ENCODE results near the gene LTB4R. TPM values are rescaled to one million over a fixed set of nuclear protein-coding genes. Genes with fewer than 3 reads are reported as not detected.

The LTB4R gene
- total RNA-seq, 1 experiment from 2014 or later, result 9.4 TPM

DNA sequence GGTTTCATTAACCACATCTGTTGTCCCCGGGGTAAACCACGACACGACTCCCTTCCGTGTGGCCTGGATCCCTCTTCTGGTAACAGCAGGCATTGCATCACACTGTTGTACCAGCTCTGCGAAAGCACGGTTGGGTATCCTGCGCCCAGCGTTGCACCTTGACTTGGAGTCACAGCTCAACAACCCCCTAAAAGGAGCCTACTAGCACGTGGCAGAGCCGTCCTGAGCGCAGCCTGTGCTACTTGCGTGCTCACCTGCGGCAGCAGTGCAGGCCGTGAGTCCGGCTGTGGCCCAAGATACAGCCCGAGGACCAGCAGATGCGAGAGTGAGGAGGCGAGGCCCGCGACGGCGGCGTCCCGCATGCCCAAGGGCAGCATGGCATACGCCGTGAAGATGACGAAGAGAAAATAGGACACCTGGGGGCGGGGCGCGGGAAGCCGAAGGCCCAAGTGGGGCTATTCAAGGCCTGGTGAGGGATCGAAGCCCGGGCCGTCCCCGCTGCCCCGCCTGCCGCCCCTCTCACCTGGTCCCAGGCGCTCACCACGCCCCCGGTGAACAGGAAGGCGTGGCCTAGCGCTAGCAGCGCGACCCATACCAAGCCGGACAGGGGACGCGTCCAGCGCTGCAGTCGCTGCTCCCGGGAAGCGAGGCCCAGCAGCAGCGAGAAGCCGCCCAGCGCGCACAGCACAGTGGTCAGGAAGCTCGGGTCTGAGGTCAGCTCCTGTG, 21.1 kb downstream of the LTB4R start (continued):
- TF ChIP-seq, protein P1, sequence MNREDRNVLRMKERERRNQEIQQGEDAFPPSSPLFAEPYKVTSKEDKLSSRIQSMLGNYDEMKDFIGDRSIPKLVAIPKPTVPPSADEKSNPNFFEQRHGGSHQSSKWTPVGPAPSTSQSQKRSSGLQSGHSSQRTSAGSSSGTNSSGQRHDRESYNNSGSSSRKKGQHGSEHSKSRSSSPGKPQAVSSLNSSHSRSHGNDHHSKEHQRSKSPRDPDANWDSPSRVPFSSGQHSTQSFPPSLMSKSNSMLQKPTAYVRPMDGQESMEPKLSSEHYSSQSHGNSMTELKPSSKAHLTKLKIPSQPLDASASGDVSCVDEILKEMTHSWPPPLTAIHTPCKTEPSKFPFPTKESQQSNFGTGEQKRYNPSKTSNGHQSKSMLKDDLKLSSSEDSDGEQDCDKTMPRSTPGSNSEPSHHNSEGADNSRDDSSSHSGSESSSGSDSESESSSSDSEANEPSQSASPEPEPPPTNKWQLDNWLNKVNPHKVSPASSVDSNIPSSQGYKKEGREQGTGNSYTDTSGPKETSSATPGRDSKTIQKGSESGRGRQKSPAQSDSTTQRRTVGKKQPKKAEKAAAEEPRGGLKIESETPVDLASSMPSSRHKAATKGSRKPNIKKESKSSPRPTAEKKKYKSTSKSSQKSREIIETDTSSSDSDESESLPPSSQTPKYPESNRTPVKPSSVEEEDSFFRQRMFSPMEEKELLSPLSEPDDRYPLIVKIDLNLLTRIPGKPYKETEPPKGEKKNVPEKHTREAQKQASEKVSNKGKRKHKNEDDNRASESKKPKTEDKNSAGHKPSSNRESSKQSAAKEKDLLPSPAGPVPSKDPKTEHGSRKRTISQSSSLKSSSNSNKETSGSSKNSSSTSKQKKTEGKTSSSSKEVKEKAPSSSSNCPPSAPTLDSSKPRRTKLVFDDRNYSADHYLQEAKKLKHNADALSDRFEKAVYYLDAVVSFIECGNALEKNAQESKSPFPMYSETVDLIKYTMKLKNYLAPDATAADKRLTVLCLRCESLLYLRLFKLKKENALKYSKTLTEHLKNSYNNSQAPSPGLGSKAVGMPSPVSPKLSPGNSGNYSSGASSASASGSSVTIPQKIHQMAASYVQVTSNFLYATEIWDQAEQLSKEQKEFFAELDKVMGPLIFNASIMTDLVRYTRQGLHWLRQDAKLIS (CRISPR knock-in tag; IDR thresholded peaks at IDR 0.05; ENCODE audit: borderline replicate concordance), result no peak; the same call in 1 of the 2 replicates
- no peak for TF ChIP-seq ZNF423 (CRISPR knock-in tag; IDR thresholded peaks at IDR 0.05)
- TF ChIP-seq, protein P2, sequence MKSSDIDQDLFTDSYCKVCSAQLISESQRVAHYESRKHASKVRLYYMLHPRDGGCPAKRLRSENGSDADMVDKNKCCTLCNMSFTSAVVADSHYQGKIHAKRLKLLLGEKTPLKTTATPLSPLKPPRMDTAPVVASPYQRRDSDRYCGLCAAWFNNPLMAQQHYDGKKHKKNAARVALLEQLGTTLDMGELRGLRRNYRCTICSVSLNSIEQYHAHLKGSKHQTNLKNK (CRISPR knock-in tag; IDR thresholded peaks at IDR 0.05), result no peak
- TF ChIP-seq FOXP1 (CRISPR knock-in tag; IDR thresholded peaks at IDR 0.05; ENCODE audit: borderline replicate concordance), result peak; percentile 99
- peak; percentile 66 for TF ChIP-seq NFYB (CRISPR knock-in tag; conservative IDR thresholded peaks at IDR 0.05; ENCODE audit: low read depth)
- peak; percentile 95 for TF ChIP-seq TCF7 (CRISPR knock-in tag; IDR thresholded peaks at IDR 0.05; ENCODE audit: low read depth)
- no peak for TF ChIP-seq GTF2I (CRISPR knock-in tag; conservative IDR thresholded peaks at IDR 0.05)
- TF ChIP-seq, protein P3, sequence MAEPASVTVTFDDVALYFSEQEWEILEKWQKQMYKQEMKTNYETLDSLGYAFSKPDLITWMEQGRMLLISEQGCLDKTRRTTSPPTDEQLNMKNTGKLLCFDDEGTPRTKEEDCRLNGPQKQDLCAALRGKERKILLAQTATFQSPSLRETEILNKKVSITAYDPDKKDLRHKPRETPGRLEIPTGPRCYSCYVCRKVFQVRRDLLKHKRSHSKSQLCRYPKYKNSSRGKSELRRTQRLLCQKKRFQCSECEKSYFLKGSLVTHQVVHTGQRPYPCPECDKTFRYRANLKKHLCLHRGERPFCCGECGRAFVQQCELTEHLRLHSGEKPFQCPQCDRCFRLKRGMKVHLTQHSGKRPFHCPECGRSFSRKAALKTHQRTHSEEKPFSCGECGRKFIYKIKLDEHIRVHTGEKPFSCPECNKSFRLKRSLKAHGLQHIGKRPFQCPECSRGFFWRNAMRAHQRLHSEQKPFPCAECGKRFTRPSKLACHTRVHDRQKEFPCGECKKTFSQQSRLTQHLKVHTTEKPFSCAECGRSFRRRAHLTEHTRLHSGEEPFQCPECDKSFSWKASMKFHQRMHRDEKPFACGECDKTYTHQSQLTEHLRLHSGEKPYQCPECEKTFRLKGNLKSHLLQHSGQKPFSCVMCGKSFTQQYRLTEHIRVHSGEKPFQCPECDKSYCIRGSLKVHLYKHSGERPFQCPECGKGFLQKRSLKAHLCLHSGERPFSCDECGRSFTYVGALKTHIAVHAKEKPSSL (CRISPR knock-in tag; conservative IDR thresholded peaks at IDR 0.05), result no peak
- peak; percentile 78 for TF ChIP-seq SP1 (CRISPR knock-in tag; conservative IDR thresholded peaks at IDR 0.05)
- TF ChIP-seq, protein P4, sequence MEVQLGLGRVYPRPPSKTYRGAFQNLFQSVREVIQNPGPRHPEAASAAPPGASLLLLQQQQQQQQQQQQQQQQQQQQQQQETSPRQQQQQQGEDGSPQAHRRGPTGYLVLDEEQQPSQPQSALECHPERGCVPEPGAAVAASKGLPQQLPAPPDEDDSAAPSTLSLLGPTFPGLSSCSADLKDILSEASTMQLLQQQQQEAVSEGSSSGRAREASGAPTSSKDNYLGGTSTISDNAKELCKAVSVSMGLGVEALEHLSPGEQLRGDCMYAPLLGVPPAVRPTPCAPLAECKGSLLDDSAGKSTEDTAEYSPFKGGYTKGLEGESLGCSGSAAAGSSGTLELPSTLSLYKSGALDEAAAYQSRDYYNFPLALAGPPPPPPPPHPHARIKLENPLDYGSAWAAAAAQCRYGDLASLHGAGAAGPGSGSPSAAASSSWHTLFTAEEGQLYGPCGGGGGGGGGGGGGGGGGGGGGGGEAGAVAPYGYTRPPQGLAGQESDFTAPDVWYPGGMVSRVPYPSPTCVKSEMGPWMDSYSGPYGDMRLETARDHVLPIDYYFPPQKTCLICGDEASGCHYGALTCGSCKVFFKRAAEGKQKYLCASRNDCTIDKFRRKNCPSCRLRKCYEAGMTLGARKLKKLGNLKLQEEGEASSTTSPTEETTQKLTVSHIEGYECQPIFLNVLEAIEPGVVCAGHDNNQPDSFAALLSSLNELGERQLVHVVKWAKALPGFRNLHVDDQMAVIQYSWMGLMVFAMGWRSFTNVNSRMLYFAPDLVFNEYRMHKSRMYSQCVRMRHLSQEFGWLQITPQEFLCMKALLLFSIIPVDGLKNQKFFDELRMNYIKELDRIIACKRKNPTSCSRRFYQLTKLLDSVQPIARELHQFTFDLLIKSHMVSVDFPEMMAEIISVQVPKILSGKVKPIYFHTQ (CRISPR knock-in tag; IDR thresholded peaks at IDR 0.05), result no peak
- peak; percentile 89; the same call in 1 of the 2 replicates for TF ChIP-seq ELF4 (CRISPR knock-in tag; IDR thresholded peaks at IDR 0.05; ENCODE audit: low read depth)
- peak; percentile 99 for TF ChIP-seq TEAD1 (CRISPR knock-in tag; IDR thresholded peaks at IDR 0.05)
- peak; percentile 89; the same call in 1 of the 2 replicates for TF ChIP-seq ZNF138 (CRISPR knock-in tag; conservative IDR thresholded peaks at IDR 0.05)
- TF ChIP-seq ZNF671 (CRISPR knock-in tag; IDR thresholded peaks at IDR 0.05), result no peak
- TF ChIP-seq ZBTB21 (CRISPR knock-in tag; IDR thresholded peaks at IDR 0.05; ENCODE audit: borderline replicate concordance), result peak; percentile 82; the same call in 1 of the 2 replicates
- TF ChIP-seq, protein P5, sequence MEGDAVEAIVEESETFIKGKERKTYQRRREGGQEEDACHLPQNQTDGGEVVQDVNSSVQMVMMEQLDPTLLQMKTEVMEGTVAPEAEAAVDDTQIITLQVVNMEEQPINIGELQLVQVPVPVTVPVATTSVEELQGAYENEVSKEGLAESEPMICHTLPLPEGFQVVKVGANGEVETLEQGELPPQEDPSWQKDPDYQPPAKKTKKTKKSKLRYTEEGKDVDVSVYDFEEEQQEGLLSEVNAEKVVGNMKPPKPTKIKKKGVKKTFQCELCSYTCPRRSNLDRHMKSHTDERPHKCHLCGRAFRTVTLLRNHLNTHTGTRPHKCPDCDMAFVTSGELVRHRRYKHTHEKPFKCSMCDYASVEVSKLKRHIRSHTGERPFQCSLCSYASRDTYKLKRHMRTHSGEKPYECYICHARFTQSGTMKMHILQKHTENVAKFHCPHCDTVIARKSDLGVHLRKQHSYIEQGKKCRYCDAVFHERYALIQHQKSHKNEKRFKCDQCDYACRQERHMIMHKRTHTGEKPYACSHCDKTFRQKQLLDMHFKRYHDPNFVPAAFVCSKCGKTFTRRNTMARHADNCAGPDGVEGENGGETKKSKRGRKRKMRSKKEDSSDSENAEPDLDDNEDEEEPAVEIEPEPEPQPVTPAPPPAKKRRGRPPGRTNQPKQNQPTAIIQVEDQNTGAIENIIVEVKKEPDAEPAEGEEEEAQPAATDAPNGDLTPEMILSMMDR (IDR thresholded peaks at IDR 0.05), result peak; percentile 68
- TF ChIP-seq ESRRA (CRISPR knock-in tag; IDR thresholded peaks at IDR 0.05; ENCODE audit: borderline replicate concordance), result peak; percentile 96; the same call in 1 of the 2 replicates
- TF ChIP-seq HMGA2 (CRISPR knock-in tag; IDR thresholded peaks at IDR 0.05), result no peak
- TF ChIP-seq GRHL2 (CRISPR knock-in tag; IDR thresholded peaks at IDR 0.05; ENCODE audit: insufficient replicate concordance, severe bottlenecking), result no peak
- TF ChIP-seq, protein P6, sequence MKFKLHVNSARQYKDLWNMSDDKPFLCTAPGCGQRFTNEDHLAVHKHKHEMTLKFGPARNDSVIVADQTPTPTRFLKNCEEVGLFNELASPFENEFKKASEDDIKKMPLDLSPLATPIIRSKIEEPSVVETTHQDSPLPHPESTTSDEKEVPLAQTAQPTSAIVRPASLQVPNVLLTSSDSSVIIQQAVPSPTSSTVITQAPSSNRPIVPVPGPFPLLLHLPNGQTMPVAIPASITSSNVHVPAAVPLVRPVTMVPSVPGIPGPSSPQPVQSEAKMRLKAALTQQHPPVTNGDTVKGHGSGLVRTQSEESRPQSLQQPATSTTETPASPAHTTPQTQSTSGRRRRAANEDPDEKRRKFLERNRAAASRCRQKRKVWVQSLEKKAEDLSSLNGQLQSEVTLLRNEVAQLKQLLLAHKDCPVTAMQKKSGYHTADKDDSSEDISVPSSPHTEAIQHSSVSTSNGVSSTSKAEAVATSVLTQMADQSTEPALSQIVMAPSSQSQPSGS (CRISPR knock-in tag; IDR thresholded peaks at IDR 0.05; ENCODE audit: borderline replicate concordance, low read depth), result peak; percentile 91
- TF ChIP-seq ZNF232 (CRISPR knock-in tag; IDR thresholded peaks at IDR 0.05), result peak; percentile 46; the same call in 1 of the 2 replicates
- TF ChIP-seq SOX15 (CRISPR knock-in tag; IDR thresholded peaks at IDR 0.05), result no peak
- TF ChIP-seq, protein P7, sequence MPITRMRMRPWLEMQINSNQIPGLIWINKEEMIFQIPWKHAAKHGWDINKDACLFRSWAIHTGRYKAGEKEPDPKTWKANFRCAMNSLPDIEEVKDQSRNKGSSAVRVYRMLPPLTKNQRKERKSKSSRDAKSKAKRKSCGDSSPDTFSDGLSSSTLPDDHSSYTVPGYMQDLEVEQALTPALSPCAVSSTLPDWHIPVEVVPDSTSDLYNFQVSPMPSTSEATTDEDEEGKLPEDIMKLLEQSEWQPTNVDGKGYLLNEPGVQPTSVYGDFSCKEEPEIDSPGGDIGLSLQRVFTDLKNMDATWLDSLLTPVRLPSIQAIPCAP (CRISPR knock-in tag; IDR thresholded peaks at IDR 0.05), result peak; percentile 98
- TF ChIP-seq, protein P8, sequence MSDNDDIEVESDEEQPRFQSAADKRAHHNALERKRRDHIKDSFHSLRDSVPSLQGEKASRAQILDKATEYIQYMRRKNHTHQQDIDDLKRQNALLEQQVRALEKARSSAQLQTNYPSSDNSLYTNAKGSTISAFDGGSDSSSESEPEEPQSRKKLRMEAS (CRISPR knock-in tag; IDR thresholded peaks at IDR 0.05), result peak; percentile 99
- TF ChIP-seq PRRX2 (CRISPR knock-in tag; IDR thresholded peaks at IDR 0.05), result no peak
- TF ChIP-seq NFATC4 (CRISPR knock-in tag; IDR thresholded peaks at IDR 0.05), result no peak

All from WTC11 (cell line).